GM21723 (cell line): ENCODE data around the gene CHEK1.

Source experiments
- ATAC-seq: cut with Tn5 transposase; IDR thresholded peaks from one replicate; pipeline ENCODE4 v1.9.1; 2021; ENCODE audit warnings: mild to moderate bottlenecking, moderate library complexity; ENCODE audit not compliant: unreplicated experiment

The CHEK1 gene

GRCh38 chr11:125625630-125626287 lies 796 bp downstream of the CHEK1 start:
- peak; percentile 88 for ATAC-seq

- peak; percentile 37 for ATAC-seq
These were observed 1.5 kb downstream of the CHEK1 start for GRCh38 chr11:125626288-125626950.

GRCh38 chr11:125627236-125627910 lies 2.4 kb downstream of the CHEK1 start:
- no peak for ATAC-seq

- ATAC-seq, result no peak
These were observed 12.9 kb downstream of the CHEK1 start for GRCh38 chr11:125637840-125638239.

- ATAC-seq, result no peak
These were observed 13.4 kb downstream of the CHEK1 start for GRCh38 chr11:125638315-125638714.

GRCh38 chr11:125645871-125646270 lies 20.9 kb downstream of the CHEK1 start:
- ATAC-seq, result no peak

GRCh38 chr11:125649465-125650166 lies 24.7 kb downstream of the CHEK1 start:
- no peak for ATAC-seq

GRCh38 chr11:125662689-125663088 lies 37.7 kb downstream of the CHEK1 start:
- ATAC-seq, result no peak

GRCh38 chr11:125663910-125664309 lies 38.9 kb downstream of the CHEK1 start:
- ATAC-seq, result no peak

GRCh38 chr11:125667151-125667550 lies 42.2 kb downstream of the CHEK1 start:
- ATAC-seq, result no peak

- ATAC-seq, result no peak
These were observed 45.2 kb downstream of the CHEK1 start for GRCh38 chr11:125670172-125670571.

- no peak for ATAC-seq
These were observed 46.6 kb downstream of the CHEK1 start for GRCh38 chr11:125671561-125671960.

GRCh38 chr11:125674210-125674609 lies 49.2 kb downstream of the CHEK1 start:
- no peak for ATAC-seq

GRCh38 chr11:125675196-125675595 lies 50.2 kb downstream of the CHEK1 start:
- no peak for ATAC-seq

GRCh38 chr11:125679397-125679796 lies 54.4 kb downstream of the CHEK1 start:
- ATAC-seq, result no peak

- ATAC-seq, result no peak
These were observed 54.9 kb downstream of the CHEK1 start for GRCh38 chr11:125679837-125680236.

- ATAC-seq, result no peak
These were observed 55.8 kb downstream of the CHEK1 start, which contains the start of gene ACRV1 for GRCh38 chr11:125680747-125681146. TSS of gene ACRV1 (minus strand) at chr11:125680847. CDS start at chr11:125680780, 67 bp downstream.

GRCh38 chr11:125685228-125685627 lies 60.3 kb downstream of the CHEK1 start:
- ATAC-seq, result no peak

GRCh38 chr11:125688066-125688465 lies 63.1 kb downstream of the CHEK1 start:
- ATAC-seq, result no peak

- ATAC-seq, result no peak
These were observed 63.7 kb downstream of the CHEK1 start for GRCh38 chr11:125688632-125689031.

GRCh38 chr11:125689274-125689859 lies 64.4 kb downstream of the CHEK1 start:
- no peak for ATAC-seq
